H9 (cell line): ENCODE measurements around the gene OR6V1. TPM values are rescaled to one million over a fixed set of nuclear protein-coding genes. Genes with fewer than 3 reads are reported as not detected.

Experiments used
- DNase-seq: peaks from one replicate; pipeline ENCODE4 v3.0.0-alpha.2; 2017
- H2AFZ ChIP-seq: one replicate; pipeline ENCODE4 v1.6.1; 2013; ENCODE audit warnings: mild to moderate bottlenecking, low read length, control low read depth, moderate library complexity
- H2AK5ac ChIP-seq: 2 replicates; pipeline ENCODE4 v1.6.1; 2013; ENCODE audit warnings: low read length, control low read depth, mixed read lengths; ENCODE audit not compliant: insufficient read length
- H2BK120ac ChIP-seq: one replicate; pipeline ENCODE4 v1.6.1; 2013; ENCODE audit warnings: low read depth, mild to moderate bottlenecking, low read length, control low read depth, inconsistent platforms; ENCODE audit not compliant: poor library complexity, severe bottlenecking
- H2BK12ac ChIP-seq: 2 replicates; pipeline ENCODE4 v1.6.1; 2013; ENCODE audit warnings: low read length, control low read depth, mixed read lengths, low read depth; ENCODE audit not compliant: insufficient read length
- H2BK15ac ChIP-seq: 2 replicates; pipeline ENCODE4 v1.6.1; 2013; ENCODE audit warnings: low read depth, low read length, control low read depth
- H2BK20ac ChIP-seq: one replicate; pipeline ENCODE4 v1.6.1; 2013; ENCODE audit warnings: low read depth, mild to moderate bottlenecking, low read length, control low read depth, inconsistent platforms; ENCODE audit not compliant: poor library complexity, severe bottlenecking
- H2BK5ac ChIP-seq: 2 replicates; pipeline ENCODE4 v1.6.1; 2013; ENCODE audit warnings: low read length, control low read depth, mixed read lengths; ENCODE audit not compliant: insufficient read length
- H3K14ac ChIP-seq: 2 replicates; pipeline ENCODE4 v1.6.1; 2013; ENCODE audit warnings: low read length, control low read depth; ENCODE audit not compliant: insufficient read depth
- H3K18ac ChIP-seq: 2 replicates; pipeline ENCODE4 v1.6.1; 2013; ENCODE audit warnings: low read depth, mild to moderate bottlenecking, mixed read lengths, low read length, control low read depth; ENCODE audit not compliant: insufficient read length
- H3K23ac ChIP-seq: 2 replicates; pipeline ENCODE4 v1.6.1; 2013; ENCODE audit warnings: low read length, control low read depth, mixed read lengths, low read depth; ENCODE audit not compliant: insufficient read length
- H3K23me2 ChIP-seq: 2 replicates; pipeline ENCODE4 v1.6.1; 2013; ENCODE audit warnings: low read depth, mild to moderate bottlenecking, mixed read lengths, low read length, control low read depth; ENCODE audit not compliant: insufficient read length, poor library complexity, severe bottlenecking
- H3K27ac ChIP-seq: 2 replicates; pipeline ENCODE4 v1.5.1; 2013; ENCODE audit warnings: low read length, control low read depth, mixed read lengths, low read depth; ENCODE audit not compliant: insufficient read length
- H3K27me3 ChIP-seq: 2 replicates; pipeline ENCODE4 v1.6.1; 2013; ENCODE audit warnings: low read length, control low read depth, inconsistent platforms; ENCODE audit not compliant: insufficient read depth
- H3K4ac ChIP-seq: 2 replicates; pipeline ENCODE4 v1.6.1; 2013; ENCODE audit warnings: low read depth, mild to moderate bottlenecking, control low read depth, inconsistent platforms, low read length, moderate library complexity
- H3K4me1 ChIP-seq: 2 replicates; pipeline ENCODE4 v1.6.1; 2013; ENCODE audit warnings: low read length, control low read depth, inconsistent platforms; ENCODE audit not compliant: insufficient read depth
- H3K4me2 ChIP-seq: 2 replicates; pipeline ENCODE4 v1.6.1; 2013; ENCODE audit warnings: low read length, control low read depth, mixed read lengths; ENCODE audit not compliant: insufficient read length, insufficient read depth
- H3K56ac ChIP-seq: 2 replicates; pipeline ENCODE4 v1.6.1; 2013; ENCODE audit warnings: low read depth, mild to moderate bottlenecking, mixed read lengths, low read length, control low read depth; ENCODE audit not compliant: insufficient read length
- H3K79me1 ChIP-seq: 2 replicates; pipeline ENCODE4 v1.6.1; 2013; ENCODE audit warnings: low read depth, mild to moderate bottlenecking, moderate library complexity, low read length, control low read depth, inconsistent platforms; ENCODE audit not compliant: insufficient read depth, poor library complexity, severe bottlenecking
- H3K79me2 ChIP-seq: 2 replicates; pipeline ENCODE4 v1.6.1; 2013; ENCODE audit warnings: low read length, control low read depth, inconsistent platforms; ENCODE audit not compliant: insufficient read depth
- H3K9ac ChIP-seq: 2 replicates; pipeline ENCODE4 v1.6.1; 2013; ENCODE audit warnings: low read length, control low read depth, mixed read lengths; ENCODE audit not compliant: insufficient read length; ENCODE audit errors: extremely low read depth
- H3K9me3 ChIP-seq: one replicate; pipeline ENCODE4 v1.6.1; 2013; ENCODE audit warnings: low read depth, low read length, inconsistent platforms; ENCODE audit not compliant: control insufficient read depth
- H3T11ph ChIP-seq: one replicate; pipeline ENCODE4 v1.6.1; 2013; ENCODE audit warnings: mild to moderate bottlenecking, low read length, control low read depth, inconsistent platforms
- H4K20me1 ChIP-seq: one replicate; pipeline ENCODE4 v1.6.1; 2013; ENCODE audit not compliant: control insufficient read depth, insufficient read length, insufficient read depth
- H4K5ac ChIP-seq: 2 replicates; pipeline ENCODE4 v1.6.1; 2013; ENCODE audit warnings: low read depth, mild to moderate bottlenecking, mixed read lengths, low read length, control low read depth; ENCODE audit not compliant: insufficient read length
- H4K8ac ChIP-seq: replicated peaks from 2 replicates; pipeline ENCODE4 v1.6.1; 2013; ENCODE audit warnings: low read length, control low read depth, mixed read lengths, low read depth; ENCODE audit not compliant: insufficient read length
- H4K91ac ChIP-seq: 2 replicates; pipeline ENCODE4 v1.6.1; 2013; ENCODE audit warnings: low read depth, mild to moderate bottlenecking, moderate library complexity, mixed read lengths, low read length, control low read depth; ENCODE audit not compliant: insufficient read length
- H3K27ac Mint-ChIP-seq, 3 experiments: 2 replicates in 2 of 3; 3 replicates in 1 of 3; pipeline ENCODE4 v1.8.0; 2020 to 2021; ENCODE audit warnings: mixed read lengths in 3 of 3, mild to moderate bottlenecking in 1 of 3, moderate library complexity in 1 of 3
- H3K27me3 Mint-ChIP-seq: 2 replicates; pipeline ENCODE4 v1.8.0; 2021; ENCODE audit warnings: low read depth, mild to moderate bottlenecking, moderate library complexity, mixed read lengths
- H3K36me3 Mint-ChIP-seq, 3 experiments: 2 replicates in 2 of 3; 3 replicates in 1 of 3; pipeline ENCODE4 v1.8.0; 2020 to 2021; ENCODE audit warnings: low read depth in 3 of 3, mixed read lengths in 3 of 3; ENCODE audit not compliant: insufficient read depth in 1 of 3
- H3K4me1 Mint-ChIP-seq, 2 experiments: 2 replicates each; pipeline ENCODE4 v1.8.0; 2020; ENCODE audit warnings: mixed read lengths in 2 of 2
- H3K4me3 Mint-ChIP-seq, 2 experiments: 2 replicates in 1 of 2; 3 replicates in 1 of 2; pipeline ENCODE4 v1.8.0; 2020 to 2021; ENCODE audit warnings: mild to moderate bottlenecking in 2 of 2, mixed read lengths in 2 of 2, moderate library complexity in 1 of 2
- H3K9me3 Mint-ChIP-seq, 2 experiments: 2 replicates in 1 of 2; 3 replicates in 1 of 2; pipeline ENCODE4 v1.8.0; 2020; ENCODE audit warnings: mild to moderate bottlenecking in 2 of 2, mixed read lengths in 2 of 2, moderate library complexity in 1 of 2
- CTCF ChIP-seq: fragments of 200-600 bp; sonication (generic); conservative IDR thresholded peaks from 3 replicates; pipeline ENCODE4 v1.8.0; 2021; ENCODE audit warnings: antibody characterized with exemption, mild to moderate bottlenecking
- WGBS: extraction: QIAGEN DNeasy Blood & Tissue Kit; methylation state at CpG from one replicate; pipeline ENCODE4 v1.1.7; 2013; ENCODE audit warnings: missing lambda C conversion rate, low lambda C conversion rate, mixed read lengths; ENCODE audit not compliant: insufficient read length; ENCODE audit errors: extremely low coverage; 5-methylcytosine and 5-hydroxymethylcytosine counted together
- total RNA-seq: library from RNA; stranded (reverse); gene quantifications from 2 replicates; pipeline ENCODE4 v1.2.1, GENCODE V29; 2021

The OR6V1 gene
- total RNA-seq, 1 experiment from 2014 or later, result not detected

DNA sequence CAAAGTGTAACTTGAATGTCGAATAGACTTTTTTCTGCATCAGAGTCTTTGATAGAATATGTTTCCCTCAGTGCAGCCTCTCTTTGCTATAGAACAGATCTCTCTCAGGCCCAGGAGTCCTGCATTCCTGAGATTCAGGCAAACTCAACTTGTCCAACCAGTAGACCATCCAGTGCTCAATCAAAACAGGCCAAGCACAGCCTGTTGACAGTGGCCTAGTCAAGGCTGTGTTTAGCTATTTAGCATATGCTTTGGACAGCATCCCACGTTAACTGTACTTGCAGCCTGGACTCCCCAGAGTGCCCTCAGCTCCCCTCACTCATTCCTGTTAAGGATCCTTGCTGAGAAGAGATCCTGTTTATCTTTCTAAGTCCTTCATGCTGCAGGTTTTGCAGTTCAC lies 16.3 kb downstream of the OR6V1 start:
- H3K4ac ChIP-seq, result no peak overlapping the region
- no peak overlapping the region for H4K91ac ChIP-seq
- no peaks in the 10 kb centered on the region for H4K20me1 ChIP-seq
- no peak overlapping the region for H2BK120ac ChIP-seq
- no peaks in the 10 kb centered on the region for H3K9me3 ChIP-seq
- no peak overlapping the region for H3K56ac ChIP-seq
- H4K8ac ChIP-seq, result no peak overlapping the region
- H3K27ac Mint-ChIP-seq, result no peak overlapping the region
- H4K5ac ChIP-seq, result no peak overlapping the region
- no peaks in the 10 kb centered on the region for H3K79me1 ChIP-seq
- no peak overlapping the region for H3K27ac ChIP-seq
- no peak overlapping the region for H2BK12ac ChIP-seq
- no peak overlapping the region for H3K4me3 Mint-ChIP-seq
- H2BK5ac ChIP-seq, result no peak overlapping the region
- H2AK5ac ChIP-seq, result no peak overlapping the region
- no peak overlapping the region for H2BK15ac ChIP-seq
- no peak for DNase-seq
- no peak overlapping the region for H2AFZ ChIP-seq
- H3K4me2 ChIP-seq, result no peak overlapping the region
- H3K36me3 Mint-ChIP-seq, result no peaks in the 10 kb centered on the region; a peak in 1 of 7 replicates
- no peaks in the 10 kb centered on the region for H3K4me1 ChIP-seq
- no peak overlapping the region for H3K14ac ChIP-seq
- H2BK20ac ChIP-seq, result no peak overlapping the region
- H3K9ac ChIP-seq, result no peak overlapping the region
- H3K23me2 ChIP-seq, result no peaks in the 10 kb centered on the region
- WGBS, result no CpG with 5 or more reads among the region's 2 CpGs
- H3K27me3 ChIP-seq, result no peaks in the 10 kb centered on the region
- H3K18ac ChIP-seq, result no peak overlapping the region
- no peak for TF ChIP-seq CTCF
- H3K4me1 Mint-ChIP-seq, result peaks cover 14 to 15% of the 10 kb centered on the region in 2 experiments
- H3T11ph ChIP-seq, result no peak overlapping the region
- no peak overlapping the region for H3K23ac ChIP-seq
- H3K27me3 Mint-ChIP-seq, result no peaks in the 10 kb centered on the region
- peaks cover 0 to 3% of the 10 kb centered on the region in 2 experiments; a peak in 2 of 5 replicates for H3K9me3 Mint-ChIP-seq
- H3K79me2 ChIP-seq, result no peaks in the 10 kb centered on the region
